Measurements from ENCODE around the gene TNRC6C.

DNA sequence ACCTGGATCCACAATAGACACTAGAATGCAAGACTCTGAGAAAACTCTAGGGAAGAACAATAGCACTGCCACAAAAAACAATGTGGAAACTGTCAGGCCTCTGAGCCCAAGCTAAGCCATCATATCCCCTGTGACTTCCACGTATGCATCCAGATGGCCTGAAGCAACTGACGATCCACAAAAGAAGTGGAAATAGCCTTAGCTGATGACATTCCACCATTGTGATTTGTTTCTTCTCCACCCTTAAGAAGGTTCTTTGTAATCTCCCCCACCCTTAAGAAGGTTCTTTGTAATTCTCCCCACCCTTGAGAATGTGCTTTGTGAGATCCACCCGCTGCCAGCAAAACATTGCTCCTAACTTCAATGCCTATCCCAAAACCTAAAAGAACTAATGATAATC, 39.2 kb upstream of the TNRC6C start:
- TF ChIP-seq, protein P1, sequence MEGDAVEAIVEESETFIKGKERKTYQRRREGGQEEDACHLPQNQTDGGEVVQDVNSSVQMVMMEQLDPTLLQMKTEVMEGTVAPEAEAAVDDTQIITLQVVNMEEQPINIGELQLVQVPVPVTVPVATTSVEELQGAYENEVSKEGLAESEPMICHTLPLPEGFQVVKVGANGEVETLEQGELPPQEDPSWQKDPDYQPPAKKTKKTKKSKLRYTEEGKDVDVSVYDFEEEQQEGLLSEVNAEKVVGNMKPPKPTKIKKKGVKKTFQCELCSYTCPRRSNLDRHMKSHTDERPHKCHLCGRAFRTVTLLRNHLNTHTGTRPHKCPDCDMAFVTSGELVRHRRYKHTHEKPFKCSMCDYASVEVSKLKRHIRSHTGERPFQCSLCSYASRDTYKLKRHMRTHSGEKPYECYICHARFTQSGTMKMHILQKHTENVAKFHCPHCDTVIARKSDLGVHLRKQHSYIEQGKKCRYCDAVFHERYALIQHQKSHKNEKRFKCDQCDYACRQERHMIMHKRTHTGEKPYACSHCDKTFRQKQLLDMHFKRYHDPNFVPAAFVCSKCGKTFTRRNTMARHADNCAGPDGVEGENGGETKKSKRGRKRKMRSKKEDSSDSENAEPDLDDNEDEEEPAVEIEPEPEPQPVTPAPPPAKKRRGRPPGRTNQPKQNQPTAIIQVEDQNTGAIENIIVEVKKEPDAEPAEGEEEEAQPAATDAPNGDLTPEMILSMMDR (IDR thresholded peaks at IDR 0.05), result no peak
- TF ChIP-seq POLR2A (IDR thresholded peaks at IDR 0.05), result no peak

Measured in breast epithelium (tissue), 3 donors.